ENCODE measurements around the gene GOLT1A.

- TF ChIP-seq, protein P1, sequence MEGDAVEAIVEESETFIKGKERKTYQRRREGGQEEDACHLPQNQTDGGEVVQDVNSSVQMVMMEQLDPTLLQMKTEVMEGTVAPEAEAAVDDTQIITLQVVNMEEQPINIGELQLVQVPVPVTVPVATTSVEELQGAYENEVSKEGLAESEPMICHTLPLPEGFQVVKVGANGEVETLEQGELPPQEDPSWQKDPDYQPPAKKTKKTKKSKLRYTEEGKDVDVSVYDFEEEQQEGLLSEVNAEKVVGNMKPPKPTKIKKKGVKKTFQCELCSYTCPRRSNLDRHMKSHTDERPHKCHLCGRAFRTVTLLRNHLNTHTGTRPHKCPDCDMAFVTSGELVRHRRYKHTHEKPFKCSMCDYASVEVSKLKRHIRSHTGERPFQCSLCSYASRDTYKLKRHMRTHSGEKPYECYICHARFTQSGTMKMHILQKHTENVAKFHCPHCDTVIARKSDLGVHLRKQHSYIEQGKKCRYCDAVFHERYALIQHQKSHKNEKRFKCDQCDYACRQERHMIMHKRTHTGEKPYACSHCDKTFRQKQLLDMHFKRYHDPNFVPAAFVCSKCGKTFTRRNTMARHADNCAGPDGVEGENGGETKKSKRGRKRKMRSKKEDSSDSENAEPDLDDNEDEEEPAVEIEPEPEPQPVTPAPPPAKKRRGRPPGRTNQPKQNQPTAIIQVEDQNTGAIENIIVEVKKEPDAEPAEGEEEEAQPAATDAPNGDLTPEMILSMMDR (conservative IDR thresholded peaks at IDR 0.05; ENCODE audit: low read length) = no peak
- TF ChIP-seq EZH2phosphoT487 (IDR thresholded peaks at IDR 0.05; ENCODE audit: borderline replicate concordance) = no peak
Measured at GRCh38 chr1:204192589-204193352, 21.0 kb downstream of the GOLT1A start.
